Right atrium auricular region (tissue), 2 donors: ENCODE measurements around the gene CAMLG. TPM values are rescaled to one million over a fixed set of nuclear protein-coding genes. Genes with fewer than 3 reads are reported as not detected.
"Not testable (repeated sequence)": the region's sequence is repeated elsewhere in the genome, so short reads cannot be mapped to it uniquely, and the experiment has no call there.

Experiments
- DNase-seq: peaks from one replicate; pipeline ENCODE4 v3.0.0-alpha.2; 2019; ENCODE audit warnings: low spot score
- H3K27ac ChIP-seq, 2 donors: fragments of 200-600 bp; sonication (generic); 1 replicate in 1 of 2; 2 replicates in 1 of 2; pipeline ENCODE4 v1.5.1; 2016 to 2019
- H3K27me3 ChIP-seq, 2 donors: fragments of 200-600 bp; sonication (generic); one replicate each; pipeline versions ENCODE4 v1.5.1 to v1.6.0; 2017 to 2019
- H3K36me3 ChIP-seq: fragments of 200-600 bp; sonication (generic); one replicate; pipeline ENCODE4 v1.5.1; 2016
- H3K4me1 ChIP-seq, 2 donors: fragments of 200-600 bp; sonication (generic); one replicate each; pipeline versions ENCODE4 v1.5.1 to v1.6.0; 2017 to 2019
- H3K4me3 ChIP-seq, 2 donors: fragments of 200-600 bp; sonication (generic); 1 replicate in 1 of 2; 2 replicates in 1 of 2; pipeline ENCODE4 v1.5.1; 2017 to 2019; ENCODE audit warnings: mild to moderate bottlenecking in 1 of 2, moderate library complexity in 1 of 2
- H3K9me3 ChIP-seq, 2 donors: fragments of 200-600 bp; sonication (generic); one replicate each; pipeline ENCODE4 v1.5.1; 2019
- total RNA-seq, 2 donors: library from RNA; depleted of rRNA; stranded (reverse); fragments of >200 nt; gene quantifications; one replicate each; pipeline ENCODE4 v1.1.0, GENCODE V29; 2016
- TF ChIP-seq, protein P1 (sequence below), 2 donors: fragments of 200-600 bp; sonication (generic); IDR thresholded peaks; one replicate each; pipeline ENCODE4 v1.5.1; 2019; ENCODE audit warnings: antibody characterized with exemption in 2 of 2

The CAMLG gene
- total RNA-seq, result 10 to 100 TPM; 18.2 to 21.9 TPM

DNA sequence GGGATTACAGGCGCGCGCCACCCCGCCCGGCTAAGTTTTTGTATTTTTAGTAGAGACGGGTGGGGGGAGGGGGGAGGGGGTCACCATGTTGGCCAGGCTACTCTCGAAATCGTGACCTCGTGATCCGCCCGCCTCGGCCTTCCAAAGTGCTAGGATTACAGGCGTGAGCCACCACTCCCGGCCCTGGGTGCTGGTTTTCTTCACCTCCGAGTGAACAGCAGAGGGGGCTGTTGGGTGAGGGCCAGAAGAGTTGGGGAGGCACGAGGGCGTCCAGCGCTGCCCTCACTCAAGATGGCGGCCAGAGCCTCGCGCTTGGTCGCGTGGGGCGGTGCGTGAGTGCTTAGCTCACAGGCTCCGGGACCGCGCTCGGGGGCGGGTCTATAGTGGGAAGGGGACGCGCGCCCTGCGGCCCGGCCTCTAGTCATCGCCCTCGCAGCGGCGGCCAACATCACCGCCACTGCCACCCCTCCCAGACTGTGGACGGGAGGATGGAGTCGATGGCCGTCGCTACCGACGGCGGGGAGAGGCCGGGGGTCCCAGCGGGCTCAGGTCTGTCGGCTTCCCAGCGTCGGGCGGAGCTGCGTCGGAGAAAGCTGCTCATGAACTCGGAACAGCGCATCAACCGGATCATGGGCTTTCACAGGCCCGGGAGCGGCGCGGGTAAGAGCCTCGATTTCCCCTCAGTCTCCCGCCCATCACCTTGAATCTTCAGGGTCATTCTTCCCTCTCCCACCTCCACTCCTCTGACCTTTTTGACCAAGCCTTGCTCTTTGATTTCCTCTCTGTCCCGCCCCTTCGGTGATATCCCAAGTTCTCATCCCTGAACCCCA is at the start of gene CAMLG:
TSS of gene CAMLG (plus strand) at position 416 of the 830 bp plus-strand sequence. CDS start at position 489, 73 bp downstream.
- Histone ChIP-seq H3K27ac (peak within 1 kb of the TSS; percentile 93 to 97), H3K27me3 (no peaks in the 10 kb centered on the region), H3K4me3 (peak within 1 kb of the TSS; percentile 97 to 99), H3K36me3 (peaks cover 7% of the 10 kb centered on the region), H3K4me1 (peaks cover 4 to 15% of the 10 kb centered on the region in 2 donors), H3K9me3 (no peaks in the 10 kb centered on the region)
- TF ChIP-seq, protein P1, sequence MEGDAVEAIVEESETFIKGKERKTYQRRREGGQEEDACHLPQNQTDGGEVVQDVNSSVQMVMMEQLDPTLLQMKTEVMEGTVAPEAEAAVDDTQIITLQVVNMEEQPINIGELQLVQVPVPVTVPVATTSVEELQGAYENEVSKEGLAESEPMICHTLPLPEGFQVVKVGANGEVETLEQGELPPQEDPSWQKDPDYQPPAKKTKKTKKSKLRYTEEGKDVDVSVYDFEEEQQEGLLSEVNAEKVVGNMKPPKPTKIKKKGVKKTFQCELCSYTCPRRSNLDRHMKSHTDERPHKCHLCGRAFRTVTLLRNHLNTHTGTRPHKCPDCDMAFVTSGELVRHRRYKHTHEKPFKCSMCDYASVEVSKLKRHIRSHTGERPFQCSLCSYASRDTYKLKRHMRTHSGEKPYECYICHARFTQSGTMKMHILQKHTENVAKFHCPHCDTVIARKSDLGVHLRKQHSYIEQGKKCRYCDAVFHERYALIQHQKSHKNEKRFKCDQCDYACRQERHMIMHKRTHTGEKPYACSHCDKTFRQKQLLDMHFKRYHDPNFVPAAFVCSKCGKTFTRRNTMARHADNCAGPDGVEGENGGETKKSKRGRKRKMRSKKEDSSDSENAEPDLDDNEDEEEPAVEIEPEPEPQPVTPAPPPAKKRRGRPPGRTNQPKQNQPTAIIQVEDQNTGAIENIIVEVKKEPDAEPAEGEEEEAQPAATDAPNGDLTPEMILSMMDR (IDR thresholded peaks at IDR 0.05), result peak in 1 of 2 donors; percentile 62
- peak; percentile 97 for DNase-seq

DNA sequence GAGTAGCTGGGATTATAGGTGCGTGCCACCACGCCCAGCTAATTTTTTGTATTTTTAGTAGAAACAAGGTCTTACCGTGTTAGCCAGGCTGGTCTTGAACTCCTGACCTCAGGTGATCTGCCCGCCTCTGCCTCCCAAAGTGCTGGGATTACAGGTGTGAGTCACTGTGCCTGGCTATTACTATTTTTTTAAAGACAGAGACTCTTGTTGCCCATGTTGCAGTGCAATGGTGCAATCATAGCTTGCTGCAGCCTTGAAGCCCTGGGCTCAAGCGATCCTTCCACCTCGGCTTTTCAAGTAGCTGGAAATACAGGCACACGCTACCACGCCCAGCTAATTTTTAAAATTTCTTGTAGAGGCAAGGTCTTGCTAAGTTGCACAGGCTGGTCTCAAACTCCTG is 48.2 kb upstream of the CAMLG start:
- H3K4me1 ChIP-seq, DNase-seq, H3K27ac ChIP-seq, H3K27me3 ChIP-seq, H3K4me3 ChIP-seq, H3K9me3 ChIP-seq: not testable (repeated sequence)
- H3K36me3 ChIP-seq, result peaks cover 93% of the 10 kb centered on the region

DNA sequence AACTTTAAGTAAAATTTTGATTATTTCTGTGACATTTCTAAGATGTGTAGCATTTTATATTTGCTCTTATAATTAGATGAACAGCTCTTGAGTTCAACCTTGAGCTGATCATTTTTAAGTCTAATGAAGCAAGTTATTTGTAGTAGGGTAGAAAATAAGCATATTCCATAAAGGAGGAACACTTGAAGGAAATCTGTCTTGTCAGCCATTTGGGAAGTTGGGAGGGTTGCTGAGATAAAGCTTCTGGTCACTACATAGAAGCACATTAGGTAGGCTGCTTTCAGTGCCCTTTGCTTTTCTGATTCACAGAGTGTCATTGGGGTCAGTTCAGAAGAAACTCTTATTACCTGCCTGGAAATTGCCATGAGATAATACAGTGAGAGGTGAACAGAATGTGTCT is 45.6 kb upstream of the CAMLG start:
- H3K36me3 ChIP-seq, result peaks cover 89% of the 10 kb centered on the region

DNA sequence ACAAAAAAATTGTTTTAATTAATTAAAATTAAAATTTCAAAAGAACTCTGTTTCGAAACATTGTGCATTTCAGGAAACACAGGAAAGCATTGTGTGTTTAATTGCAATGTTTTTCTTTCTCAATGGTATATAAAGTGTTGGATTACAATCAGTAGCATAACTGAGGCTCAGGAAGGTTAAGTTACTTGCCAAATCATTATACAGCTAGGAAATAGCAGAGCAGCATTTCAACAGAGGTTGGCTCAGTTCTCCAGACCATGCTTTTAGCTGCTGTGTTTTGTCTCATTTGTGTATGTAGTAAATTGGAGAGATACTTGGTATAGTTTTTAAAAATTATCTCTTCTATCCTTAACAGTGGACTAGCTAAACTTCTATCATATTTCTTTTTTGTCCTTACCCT is 30.0 kb upstream of the CAMLG start:
- H3K27me3 ChIP-seq, result no peaks in the 10 kb centered on the region
- no peaks in the 10 kb centered on the region for H3K9me3 ChIP-seq
- no peaks in the 10 kb centered on the region for H3K4me1 ChIP-seq
- H3K4me3 ChIP-seq, result no peak overlapping the region
- TF ChIP-seq, protein P1 (IDR thresholded peaks at IDR 0.05), result no peak
- H3K36me3 ChIP-seq, result peaks cover 83% of the 10 kb centered on the region
- DNase-seq, result no peak
- no peak overlapping the region for H3K27ac ChIP-seq

More for the DNA sequence above, 45.6 kb upstream of the CAMLG start:
- Histone ChIP-seq H3K4me1 (no peaks in the 10 kb centered on the region), H3K27ac (no peak overlapping the region), H3K4me3 (no peak overlapping the region), H3K27me3 (no peaks in the 10 kb centered on the region), H3K9me3 (no peaks in the 10 kb centered on the region)
- TF ChIP-seq, protein P1 (IDR thresholded peaks at IDR 0.05), result no peak
- DNase-seq, result no peak

DNA sequence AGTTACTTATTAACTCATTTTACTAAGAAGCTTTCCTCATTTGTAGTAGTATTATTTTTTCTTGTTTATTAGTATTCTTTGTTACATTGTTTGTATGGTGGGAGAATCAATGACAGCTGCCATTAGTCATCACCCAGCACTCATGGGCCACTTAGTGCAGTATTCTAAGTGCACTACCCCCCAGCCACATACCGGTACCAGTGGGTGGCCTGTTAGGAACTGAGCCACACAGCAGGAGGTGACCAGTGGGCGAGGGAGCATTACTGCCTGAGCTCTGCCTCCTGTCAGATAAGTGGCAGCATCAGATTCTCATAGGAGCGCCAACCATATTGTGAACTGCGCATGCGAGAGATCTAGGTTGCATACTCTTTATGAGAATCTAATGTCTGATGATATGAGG is 24.2 kb upstream of the CAMLG start:
- Histone ChIP-seq H3K27me3 (no peaks in the 10 kb centered on the region), H3K4me1 (no peaks in the 10 kb centered on the region), H3K4me3 (no peak overlapping the region), H3K9me3 (no peaks in the 10 kb centered on the region), H3K27ac (no peak overlapping the region), H3K36me3 (peaks cover 74% of the 10 kb centered on the region)
- TF ChIP-seq, protein P1 (IDR thresholded peaks at IDR 0.05), result no peak
- DNase-seq, result no peak

DNA sequence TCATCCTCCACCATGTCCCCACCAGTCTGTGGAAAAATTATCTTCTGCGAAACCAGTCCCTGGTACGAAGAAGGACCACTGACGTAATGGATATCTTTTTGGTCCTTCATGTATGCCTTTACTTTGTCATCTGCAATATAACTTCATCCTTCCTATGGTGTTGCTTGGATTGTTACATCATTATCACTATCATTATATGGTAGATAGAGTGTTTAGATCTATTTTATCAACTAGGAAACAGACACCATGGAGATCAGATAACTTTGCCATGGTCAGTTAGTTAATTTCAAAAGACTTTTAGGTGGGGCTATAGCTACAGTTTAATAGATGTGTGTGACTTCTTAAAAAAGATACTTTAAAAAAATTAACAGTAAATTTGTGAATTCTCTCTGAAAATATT is 23.8 kb upstream of the CAMLG start:
- H3K4me1 ChIP-seq, result no peaks in the 10 kb centered on the region
- TF ChIP-seq, protein P1 (IDR thresholded peaks at IDR 0.05), result no peak
- peaks cover 74% of the 10 kb centered on the region for H3K36me3 ChIP-seq

DNA sequence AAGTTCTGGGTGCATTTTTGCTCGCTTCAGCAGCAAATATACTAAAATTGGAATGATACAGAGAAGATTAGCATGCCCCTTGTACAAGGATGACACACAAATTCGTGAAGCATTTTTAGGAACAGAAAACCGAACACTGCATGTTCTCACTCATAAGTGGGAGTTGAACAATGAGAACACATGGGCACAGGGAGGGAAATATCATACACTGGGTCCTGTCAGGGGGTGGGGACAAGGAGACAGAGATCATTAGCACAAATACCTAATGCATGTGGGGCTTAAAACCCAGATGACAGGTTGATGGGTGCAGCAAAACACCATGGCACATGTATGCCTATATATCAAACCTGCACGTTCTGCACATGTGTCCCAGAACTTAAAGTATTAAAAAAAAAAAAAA is 22.9 kb upstream of the CAMLG start:
- H3K4me1 ChIP-seq, H3K27me3 ChIP-seq, H3K27ac ChIP-seq, H3K9me3 ChIP-seq, DNase-seq, H3K4me3 ChIP-seq: not testable (repeated sequence)
- peaks cover 73% of the 10 kb centered on the region for H3K36me3 ChIP-seq

More for the DNA sequence above, 23.8 kb upstream of the CAMLG start:
- Histone ChIP-seq H3K27me3 (no peaks in the 10 kb centered on the region), H3K9me3 (no peaks in the 10 kb centered on the region), H3K4me3 (no peak overlapping the region), H3K27ac (no peak overlapping the region)
- no peak for DNase-seq
